ENCODE results near the gene ENPP3. TPM values are rescaled to one million over a fixed set of nuclear protein-coding genes. Genes with fewer than 3 reads are reported as not detected.

The ENPP3 gene
- total and polyA plus RNA-seq, 9 of the 15 experiments (the other 6 are each of a cell fraction or from before 2014, with no cell fraction given): 14.0 to 32.8 (median 21.6) TPM

DNA sequence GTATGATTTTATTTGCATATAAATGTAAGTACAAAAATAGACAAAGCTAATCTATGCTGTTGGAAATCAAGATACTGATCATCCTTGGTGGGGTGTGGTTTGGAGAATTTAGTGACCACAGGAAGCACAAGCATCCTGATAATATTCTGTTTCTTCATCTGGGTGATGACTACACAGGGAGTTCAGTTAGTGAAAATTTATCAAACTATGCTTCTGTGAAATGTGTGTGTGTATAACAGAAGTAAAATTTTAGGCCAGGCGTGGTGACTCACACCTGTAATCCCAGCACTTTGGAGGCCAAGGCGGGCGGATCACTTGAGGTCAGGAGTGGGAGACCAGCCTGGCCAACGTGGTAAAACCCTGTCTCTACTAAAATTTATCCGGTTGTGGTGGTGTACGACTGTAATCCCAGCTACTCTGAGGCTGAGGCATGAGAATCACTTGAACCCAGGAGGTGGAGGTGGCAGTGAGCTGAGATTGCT is 20.6 kb downstream of the ENPP3 start (continued):
- TF ChIP-seq, protein P1, sequence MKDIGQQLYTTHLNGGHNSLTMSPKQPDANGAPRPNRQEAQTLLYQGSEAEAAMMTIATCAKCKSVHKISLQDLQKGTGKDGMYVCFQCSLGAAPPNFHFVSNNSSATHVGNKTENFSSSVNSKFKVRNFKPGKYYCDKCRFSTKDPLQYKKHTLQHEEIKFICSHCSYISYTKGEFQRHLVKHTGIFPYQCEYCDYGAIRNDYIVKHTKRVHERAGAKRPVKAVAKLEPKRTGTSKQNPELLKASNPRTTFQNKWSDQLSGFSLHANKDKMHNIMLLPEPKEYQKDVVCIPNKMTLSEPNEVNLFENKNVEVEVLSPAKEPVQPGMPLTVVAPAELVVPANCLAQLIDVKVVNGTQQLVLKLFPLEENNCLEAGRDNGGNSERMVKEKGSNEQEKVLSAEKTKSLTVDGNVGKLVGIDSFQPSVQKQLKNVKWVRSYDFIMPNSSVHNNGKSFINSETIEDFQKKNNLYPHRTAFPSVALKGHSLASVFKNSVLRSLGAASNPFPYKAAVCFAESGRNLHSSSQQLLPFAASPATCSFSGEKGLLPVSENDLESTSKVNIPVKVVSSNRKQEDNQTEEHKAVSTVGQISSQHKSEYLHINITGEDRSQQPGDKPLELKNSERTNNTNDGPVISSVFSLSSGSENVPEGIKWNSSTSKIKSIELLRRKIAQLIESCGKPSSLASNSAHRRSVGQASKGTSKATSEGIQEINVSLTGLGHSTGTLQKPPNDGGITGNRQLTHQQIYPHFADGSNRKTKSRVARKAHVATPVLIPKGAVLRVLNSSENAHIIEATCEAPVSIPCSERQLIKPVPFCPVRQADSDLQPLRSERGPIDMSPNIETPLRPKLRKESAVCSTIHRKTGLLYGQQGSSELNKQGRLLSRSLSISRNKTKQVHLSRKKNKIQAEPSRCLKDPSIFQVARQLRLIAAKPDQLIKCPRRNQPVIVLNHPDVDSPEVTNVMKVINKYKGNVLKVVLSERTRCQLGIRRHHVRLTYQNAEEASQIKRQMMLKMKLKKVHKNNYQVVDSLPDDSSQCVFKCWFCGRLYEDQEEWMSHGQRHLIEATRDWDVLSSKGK (CRISPR knock-in tag; IDR thresholded peaks at IDR 0.05): no peak
- TF ChIP-seq RFX5 (IDR thresholded peaks at IDR 0.05; ENCODE audit: low read depth, low read length) (no peak), MEF2A (IDR thresholded peaks at IDR 0.05; ENCODE audit: control insufficient read depth, low read depth, low read length) (0 out of 2 replicates have a peak, but pooled peaks have one; percentile 20), FOSL1 (tag; conservative IDR thresholded peaks at IDR 0.05) (peak; percentile 95), ESRRA (IDR thresholded peaks at IDR 0.05; ENCODE audit: borderline replicate concordance, low read depth) (peak; percentile 79; the same call in 1 of the 2 replicates), ZNF766 (CRISPR knock-in tag; conservative IDR thresholded peaks at IDR 0.05) (0 out of 2 replicates have a peak, but pooled peaks have one; percentile 31), HMGN3 (IDR thresholded peaks at IDR 0.05; ENCODE audit: borderline replicate concordance, extremely low read depth, insufficient read length, low read depth, low read length) (no peak), NCOR1 (IDR thresholded peaks at IDR 0.05) (peak; percentile 27; the same call in 1 of the 2 replicates), CSDE1 (IDR thresholded peaks at IDR 0.05) (no peak), MAZ (CRISPR knock-in tag; conservative IDR thresholded peaks at IDR 0.05 in 1 of 2, IDR thresholded peaks at IDR 0.05 in 1 of 2) (0 out of 4 replicates have a peak, but pooled peaks of 1 of the 2 experiments have one; percentile 36), RUNX1 (IDR thresholded peaks at IDR 0.05; ENCODE audit: low read depth) (no peak), MED1 (CRISPR knock-in tag; IDR thresholded peaks at IDR 0.05; ENCODE audit: borderline replicate concordance) (no peak), ZFP1 (CRISPR knock-in tag; IDR thresholded peaks at IDR 0.05) (no peak), CC2D1A (IDR thresholded peaks at IDR 0.05) (no peak), ZNF561 (CRISPR knock-in tag; conservative IDR thresholded peaks at IDR 0.05) (no peak), DPF2 (IDR thresholded peaks at IDR 0.05) (peak; percentile 81)
- TF ChIP-seq, protein P2, sequence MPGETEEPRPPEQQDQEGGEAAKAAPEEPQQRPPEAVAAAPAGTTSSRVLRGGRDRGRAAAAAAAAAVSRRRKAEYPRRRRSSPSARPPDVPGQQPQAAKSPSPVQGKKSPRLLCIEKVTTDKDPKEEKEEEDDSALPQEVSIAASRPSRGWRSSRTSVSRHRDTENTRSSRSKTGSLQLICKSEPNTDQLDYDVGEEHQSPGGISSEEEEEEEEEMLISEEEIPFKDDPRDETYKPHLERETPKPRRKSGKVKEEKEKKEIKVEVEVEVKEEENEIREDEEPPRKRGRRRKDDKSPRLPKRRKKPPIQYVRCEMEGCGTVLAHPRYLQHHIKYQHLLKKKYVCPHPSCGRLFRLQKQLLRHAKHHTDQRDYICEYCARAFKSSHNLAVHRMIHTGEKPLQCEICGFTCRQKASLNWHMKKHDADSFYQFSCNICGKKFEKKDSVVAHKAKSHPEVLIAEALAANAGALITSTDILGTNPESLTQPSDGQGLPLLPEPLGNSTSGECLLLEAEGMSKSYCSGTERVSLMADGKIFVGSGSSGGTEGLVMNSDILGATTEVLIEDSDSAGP (CRISPR knock-in tag; IDR thresholded peaks at IDR 0.05): no peak
- TF ChIP-seq, protein P3, sequence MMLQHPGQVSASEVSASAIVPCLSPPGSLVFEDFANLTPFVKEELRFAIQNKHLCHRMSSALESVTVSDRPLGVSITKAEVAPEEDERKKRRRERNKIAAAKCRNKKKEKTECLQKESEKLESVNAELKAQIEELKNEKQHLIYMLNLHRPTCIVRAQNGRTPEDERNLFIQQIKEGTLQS (IDR thresholded peaks at IDR 0.05): peak; percentile 84
- TF ChIP-seq, protein P3 (CRISPR knock-in tag; conservative IDR thresholded peaks at IDR 0.05): no peak
- TF ChIP-seq, protein P4, sequence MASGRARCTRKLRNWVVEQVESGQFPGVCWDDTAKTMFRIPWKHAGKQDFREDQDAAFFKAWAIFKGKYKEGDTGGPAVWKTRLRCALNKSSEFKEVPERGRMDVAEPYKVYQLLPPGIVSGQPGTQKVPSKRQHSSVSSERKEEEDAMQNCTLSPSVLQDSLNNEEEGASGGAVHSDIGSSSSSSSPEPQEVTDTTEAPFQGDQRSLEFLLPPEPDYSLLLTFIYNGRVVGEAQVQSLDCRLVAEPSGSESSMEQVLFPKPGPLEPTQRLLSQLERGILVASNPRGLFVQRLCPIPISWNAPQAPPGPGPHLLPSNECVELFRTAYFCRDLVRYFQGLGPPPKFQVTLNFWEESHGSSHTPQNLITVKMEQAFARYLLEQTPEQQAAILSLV (tag; IDR thresholded peaks at IDR 0.05): no peak
- TF ChIP-seq, protein P5, sequence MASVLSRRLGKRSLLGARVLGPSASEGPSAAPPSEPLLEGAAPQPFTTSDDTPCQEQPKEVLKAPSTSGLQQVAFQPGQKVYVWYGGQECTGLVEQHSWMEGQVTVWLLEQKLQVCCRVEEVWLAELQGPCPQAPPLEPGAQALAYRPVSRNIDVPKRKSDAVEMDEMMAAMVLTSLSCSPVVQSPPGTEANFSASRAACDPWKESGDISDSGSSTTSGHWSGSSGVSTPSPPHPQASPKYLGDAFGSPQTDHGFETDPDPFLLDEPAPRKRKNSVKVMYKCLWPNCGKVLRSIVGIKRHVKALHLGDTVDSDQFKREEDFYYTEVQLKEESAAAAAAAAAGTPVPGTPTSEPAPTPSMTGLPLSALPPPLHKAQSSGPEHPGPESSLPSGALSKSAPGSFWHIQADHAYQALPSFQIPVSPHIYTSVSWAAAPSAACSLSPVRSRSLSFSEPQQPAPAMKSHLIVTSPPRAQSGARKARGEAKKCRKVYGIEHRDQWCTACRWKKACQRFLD (CRISPR knock-in tag; IDR thresholded peaks at IDR 0.05): no peak
